ENCODE data around the gene CSTPP1. TPM values are rescaled to one million over a fixed set of nuclear protein-coding genes. Genes with fewer than 3 reads are reported as not detected.

CSTPP1 gene
- total RNA-seq, 2 experiments from 2014 or later, result 14.5 to 18.2 TPM

DNA sequence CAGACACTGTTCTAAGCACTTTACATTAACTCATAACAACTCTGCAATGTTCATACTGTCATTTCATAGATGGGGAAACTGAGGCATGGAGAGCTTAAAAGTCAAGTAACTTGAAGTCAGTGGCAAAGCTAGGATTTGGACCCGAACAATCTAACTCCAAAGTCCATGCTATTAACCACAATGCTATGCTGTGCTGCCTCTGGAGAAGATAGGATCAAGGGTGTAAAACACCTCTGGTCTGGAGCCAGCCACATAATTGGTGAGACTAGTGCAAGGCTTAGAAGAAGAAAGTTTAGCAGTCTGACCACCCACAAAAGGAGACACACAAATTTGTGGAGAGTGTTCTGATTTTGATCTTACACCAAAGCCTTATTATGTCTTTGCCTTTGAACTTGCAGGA lies 196.4 kb downstream of the CSTPP1 start:
- Mint-ChIP-seq H3K4me1 (peaks cover 3% of the 10 kb centered on the region), H3K27me3 (no peaks in the 10 kb centered on the region), H3K36me3 (no peaks in the 10 kb centered on the region), H3K4me3 (no peak overlapping the region), H3K27ac (no peak overlapping the region), H3K9me3 (ENCODE audit: low read depth) (no peaks in the 10 kb centered on the region)
- no peak for ATAC-seq
- no peak for DNase-seq
- CTCF ChIA-PET, result interaction anchor here (0.9 to 1.1 kb wide), 2 partner anchors 20 to 52 kb away, joined by 3 read pairs; no protein-coding TSS in a partner anchor

DNA sequence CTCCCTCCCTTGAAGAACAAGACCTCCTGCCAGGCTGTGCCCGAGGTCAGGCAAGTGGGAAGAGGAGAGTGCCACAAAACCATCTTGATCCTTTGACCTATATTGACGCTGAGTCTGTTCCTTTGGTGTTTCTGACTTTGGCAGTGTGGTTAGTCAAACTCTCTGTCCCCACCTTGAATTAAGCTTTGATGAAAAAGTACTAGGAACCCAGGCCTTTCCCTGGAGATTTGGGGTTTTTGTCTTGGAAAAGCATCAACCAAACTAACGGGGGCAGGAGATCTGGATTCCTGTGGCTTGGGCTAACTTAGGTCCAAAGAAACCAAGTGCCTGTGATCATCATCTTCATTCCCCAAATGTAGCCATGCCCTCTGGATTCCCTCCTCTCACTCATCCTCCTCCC lies 199.8 kb downstream of the CSTPP1 start:
- ATAC-seq, result no peak
- Mint-ChIP-seq H3K36me3 (peaks cover 3% of the 10 kb centered on the region), H3K27ac (no peak overlapping the region), H3K4me3 (no peak overlapping the region), H3K9me3 (ENCODE audit: low read depth) (no peaks in the 10 kb centered on the region), H3K27me3 (no peaks in the 10 kb centered on the region), H3K4me1 (peaks cover 3% of the 10 kb centered on the region)
- CTCF ChIA-PET, result no interaction called here
- no peak for DNase-seq

DNA sequence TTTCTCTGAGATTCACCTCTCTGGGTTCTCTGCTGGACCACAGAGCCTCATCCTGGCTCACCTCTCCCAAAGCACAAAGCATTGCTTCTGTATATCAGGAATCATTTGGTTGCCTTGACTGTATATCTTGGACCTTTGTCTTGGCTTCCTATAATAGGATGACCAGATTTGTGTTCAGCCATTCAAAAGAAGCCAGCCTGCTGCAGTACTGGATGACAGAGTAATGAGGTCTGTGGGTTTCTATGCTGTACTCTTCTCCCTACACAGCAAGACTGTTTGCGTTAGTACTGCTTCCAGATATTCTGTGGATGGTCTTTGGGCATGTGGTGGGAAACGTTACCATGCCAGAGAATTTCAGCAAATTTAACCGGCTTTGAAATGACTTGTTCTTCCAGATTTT lies 200.4 kb downstream of the CSTPP1 start:
- ATAC-seq (no peak), DNase-seq (no peak)
- CTCF ChIA-PET, result no interaction called here
- H3K36me3 Mint-ChIP-seq, result peaks cover 3% of the 10 kb centered on the region
- H3K27me3 Mint-ChIP-seq, result no peaks in the 10 kb centered on the region
- no peaks in the 10 kb centered on the region for H3K9me3 Mint-ChIP-seq (ENCODE audit: low read depth)
- peaks cover 2% of the 10 kb centered on the region for H3K4me1 Mint-ChIP-seq
- H3K4me3 Mint-ChIP-seq, result no peak overlapping the region
- no peak overlapping the region for H3K27ac Mint-ChIP-seq

DNA sequence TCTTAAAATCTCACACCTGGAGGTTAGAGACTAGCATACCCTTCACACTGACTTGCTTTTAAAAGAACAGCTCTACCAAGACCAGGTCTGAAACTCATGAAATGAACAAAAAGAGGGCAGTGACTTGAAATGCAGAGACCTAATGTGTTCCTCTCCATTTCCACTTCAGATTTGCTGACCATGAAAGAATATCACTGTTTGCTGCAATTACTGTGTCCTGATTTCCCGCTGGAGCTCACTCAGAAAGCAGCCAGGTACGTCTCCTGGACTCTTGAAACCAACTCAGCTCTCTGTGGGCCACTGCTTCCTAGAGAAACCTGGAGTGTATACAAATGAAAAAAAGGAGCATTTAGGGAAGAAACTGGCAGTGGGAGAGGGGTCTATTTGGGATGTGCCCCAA lies 200.9 kb downstream of the CSTPP1 start:
- H3K4me3 Mint-ChIP-seq, result no peak overlapping the region
- DNase-seq, result no peak
- H3K4me1 Mint-ChIP-seq, result peaks cover 2% of the 10 kb centered on the region
- H3K36me3 Mint-ChIP-seq, result peaks cover 3% of the 10 kb centered on the region
- no peaks in the 10 kb centered on the region for H3K27me3 Mint-ChIP-seq
- H3K9me3 Mint-ChIP-seq (ENCODE audit: low read depth), result no peaks in the 10 kb centered on the region
- CTCF ChIA-PET, result no interaction called here
- no peak overlapping the region for H3K27ac Mint-ChIP-seq
- no peak for ATAC-seq

DNA sequence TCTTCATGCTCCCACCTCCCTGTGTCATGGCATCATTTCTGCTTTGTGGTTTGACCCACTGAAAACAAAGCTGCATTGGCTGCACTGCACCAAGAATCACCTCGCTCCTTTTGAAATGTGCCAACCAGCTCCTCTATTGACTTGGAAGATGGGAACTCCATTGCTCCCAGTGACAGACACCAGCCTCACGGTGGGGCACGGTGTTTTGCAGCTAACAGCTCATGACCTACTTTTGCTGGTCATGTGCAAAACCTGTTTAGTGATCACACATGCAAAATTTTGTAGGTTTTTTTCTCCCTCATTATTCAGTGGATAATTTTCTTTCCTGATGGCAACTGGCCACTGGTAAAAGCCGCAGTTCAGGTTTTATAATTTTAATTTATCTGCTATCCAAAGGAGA lies 203.3 kb downstream of the CSTPP1 start:
- CTCF ChIA-PET, result interaction anchor here (1.1 to 1.2 kb wide), 2 partner anchors 11 to 13 kb away, joined by 3 to 6 read pairs; no protein-coding TSS in a partner anchor
- Mint-ChIP-seq H3K4me1 (peaks cover 2% of the 10 kb centered on the region), H3K9me3 (ENCODE audit: low read depth) (no peaks in the 10 kb centered on the region), H3K27me3 (no peaks in the 10 kb centered on the region), H3K36me3 (peaks cover 3% of the 10 kb centered on the region), H3K4me3 (no peak overlapping the region), H3K27ac (no peak overlapping the region)
- ATAC-seq, result no peak
- DNase-seq, result no peak

DNA sequence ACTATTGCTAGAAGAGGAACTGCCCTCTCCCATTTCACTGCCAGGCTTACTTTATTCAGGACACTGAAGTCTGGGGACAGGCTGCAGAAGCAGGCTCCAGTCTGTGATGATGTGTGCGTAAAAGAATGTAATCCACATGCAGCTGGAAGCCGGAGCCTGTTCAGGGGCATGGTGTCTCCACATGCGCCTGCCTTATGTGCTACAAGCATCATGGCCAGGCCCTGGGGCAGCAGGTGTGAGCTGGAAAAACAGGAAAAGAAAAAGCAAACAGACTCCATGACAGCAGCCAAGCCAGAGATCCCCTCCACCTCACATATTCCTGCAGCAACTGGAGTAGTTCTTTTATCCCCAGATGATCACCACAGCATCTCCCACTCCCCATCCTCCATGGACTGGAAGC lies 206.8 kb downstream of the CSTPP1 start:
- Mint-ChIP-seq H3K4me3 (no peak overlapping the region), H3K36me3 (peaks cover 3% of the 10 kb centered on the region), H3K9me3 (ENCODE audit: low read depth) (no peaks in the 10 kb centered on the region), H3K27ac (no peak overlapping the region), H3K27me3 (no peaks in the 10 kb centered on the region), H3K4me1 (peaks cover 2% of the 10 kb centered on the region)
- ATAC-seq (no peak), DNase-seq (no peak)
- CTCF ChIA-PET, result interaction anchor here (1.6 kb wide), 1 partner anchor 10 kb away, joined by 6 read pairs; no protein-coding TSS in a partner anchor

DNA sequence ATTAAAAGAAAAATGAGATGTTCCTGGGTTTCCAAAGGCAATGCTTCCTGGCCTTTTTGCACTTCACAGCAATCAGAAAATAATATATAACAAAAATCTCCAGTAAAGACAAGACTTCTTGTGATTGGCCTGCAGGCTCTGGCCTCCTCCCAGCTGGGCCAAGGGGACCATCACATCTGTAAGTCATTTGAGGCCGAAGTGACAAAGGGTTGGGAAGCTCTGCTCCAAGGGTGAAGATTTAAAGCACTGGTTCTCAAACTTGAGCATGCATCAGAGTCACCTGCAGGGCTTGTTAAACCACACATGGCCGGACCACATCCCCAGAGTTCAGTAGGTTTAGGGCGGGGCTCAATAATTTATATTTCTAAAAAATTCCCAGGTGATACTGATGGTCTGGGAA lies 208.0 kb downstream of the CSTPP1 start:
- CTCF ChIA-PET, result interaction anchor here (1.3 kb wide), 1 partner anchor 8 kb away, joined by 5 read pairs; no protein-coding TSS in a partner anchor
- no peaks in the 10 kb centered on the region for H3K36me3 Mint-ChIP-seq
- no peaks in the 10 kb centered on the region for H3K4me1 Mint-ChIP-seq
- H3K27me3 Mint-ChIP-seq, result no peaks in the 10 kb centered on the region
- H3K9me3 Mint-ChIP-seq (ENCODE audit: low read depth), result no peaks in the 10 kb centered on the region
- DNase-seq, result no peak
- no peak overlapping the region for H3K27ac Mint-ChIP-seq
- no peak overlapping the region for H3K4me3 Mint-ChIP-seq
- no peak for ATAC-seq

DNA sequence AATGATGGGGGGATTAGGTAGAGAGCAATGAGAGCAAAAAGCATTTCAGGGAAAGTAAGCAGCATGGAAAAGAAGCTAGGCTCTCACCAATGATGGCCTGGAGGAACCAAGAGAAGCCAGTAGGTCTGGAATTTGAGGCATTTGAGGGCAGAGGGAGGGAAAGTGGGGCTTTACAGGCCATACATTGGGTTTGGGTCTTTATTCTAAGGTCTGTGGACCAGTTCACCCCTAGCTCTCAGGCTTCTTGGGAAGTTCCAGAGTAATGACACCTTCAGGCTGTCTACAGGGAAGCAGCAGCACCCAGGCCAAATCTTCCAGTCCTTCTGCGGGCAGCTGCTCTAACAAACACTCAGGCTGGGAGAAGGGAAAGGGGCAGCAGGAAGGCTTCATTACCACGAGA lies 210.7 kb downstream of the CSTPP1 start:
- H3K27me3 Mint-ChIP-seq, result no peaks in the 10 kb centered on the region
- H3K27ac Mint-ChIP-seq, result no peak overlapping the region
- DNase-seq, result no peak
- ATAC-seq, result no peak
- CTCF ChIA-PET, result interaction anchor here (1.0 to 1.8 kb wide), 3 partner anchors 9 to 227 kb away, joined by 3 to 4 read pairs (median 4); no protein-coding TSS in a partner anchor
- H3K4me3 Mint-ChIP-seq, result no peak overlapping the region
- no peaks in the 10 kb centered on the region for H3K4me1 Mint-ChIP-seq
- no peaks in the 10 kb centered on the region for H3K36me3 Mint-ChIP-seq
- no peaks in the 10 kb centered on the region for H3K9me3 Mint-ChIP-seq (ENCODE audit: low read depth)

DNA sequence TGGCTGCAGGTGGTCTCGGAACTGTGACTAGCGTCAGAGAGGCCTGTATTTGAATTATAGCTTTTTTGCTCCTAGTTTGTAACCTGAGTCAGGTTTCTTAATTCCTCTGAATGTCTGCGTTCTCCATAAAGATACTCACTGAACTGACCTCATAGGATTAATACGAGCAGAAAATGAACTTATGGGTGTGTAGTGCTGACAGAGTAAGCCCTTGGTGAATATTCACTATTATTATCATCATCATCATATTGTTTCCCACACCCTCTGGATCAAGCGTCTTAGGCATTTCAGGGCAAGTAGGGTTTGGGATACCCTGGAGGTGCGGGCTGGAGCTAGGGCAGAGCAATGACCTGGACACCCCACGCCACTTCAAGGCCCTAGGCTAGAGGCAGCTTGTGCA lies 211.1 kb downstream of the CSTPP1 start:
- CTCF ChIA-PET, result interaction anchor here (1.2 to 1.8 kb wide), 2 partner anchors 15 to 228 kb away, joined by 4 read pairs; no protein-coding TSS in a partner anchor
- no peaks in the 10 kb centered on the region for H3K4me1 Mint-ChIP-seq
- H3K27ac Mint-ChIP-seq, result no peak overlapping the region
- H3K36me3 Mint-ChIP-seq, result no peaks in the 10 kb centered on the region
- H3K9me3 Mint-ChIP-seq (ENCODE audit: low read depth), result no peaks in the 10 kb centered on the region
- no peak overlapping the region for H3K4me3 Mint-ChIP-seq
- H3K27me3 Mint-ChIP-seq, result no peaks in the 10 kb centered on the region
- ATAC-seq (no peak), DNase-seq (no peak)

DNA sequence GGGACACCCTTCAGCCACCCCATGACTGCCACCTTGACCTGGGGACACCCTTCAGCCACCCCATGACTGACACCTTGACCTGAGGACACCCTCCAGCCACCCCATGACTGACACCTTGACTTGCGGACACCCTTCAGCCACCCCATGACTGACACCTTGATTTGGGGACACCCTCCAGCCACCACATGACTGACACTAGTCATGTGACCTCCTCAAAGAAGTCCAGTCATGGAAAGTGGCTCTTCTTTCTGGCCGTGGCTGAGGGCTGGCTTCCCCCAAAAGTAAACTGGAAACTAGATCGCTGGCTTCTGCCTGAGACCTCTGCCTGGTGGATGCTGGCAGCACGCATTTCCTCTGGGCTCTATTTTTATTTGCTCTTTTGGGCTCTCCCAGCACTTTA lies 211.7 kb downstream of the CSTPP1 start:
- CTCF ChIA-PET, result no interaction called here
- Mint-ChIP-seq H3K4me1 (peaks cover 4% of the 10 kb centered on the region), H3K36me3 (no peaks in the 10 kb centered on the region), H3K27me3 (no peaks in the 10 kb centered on the region), H3K27ac (no peak overlapping the region), H3K4me3 (no peak overlapping the region), H3K9me3 (ENCODE audit: low read depth) (no peaks in the 10 kb centered on the region)
- DNase-seq (no peak), ATAC-seq (no peak)

DNA sequence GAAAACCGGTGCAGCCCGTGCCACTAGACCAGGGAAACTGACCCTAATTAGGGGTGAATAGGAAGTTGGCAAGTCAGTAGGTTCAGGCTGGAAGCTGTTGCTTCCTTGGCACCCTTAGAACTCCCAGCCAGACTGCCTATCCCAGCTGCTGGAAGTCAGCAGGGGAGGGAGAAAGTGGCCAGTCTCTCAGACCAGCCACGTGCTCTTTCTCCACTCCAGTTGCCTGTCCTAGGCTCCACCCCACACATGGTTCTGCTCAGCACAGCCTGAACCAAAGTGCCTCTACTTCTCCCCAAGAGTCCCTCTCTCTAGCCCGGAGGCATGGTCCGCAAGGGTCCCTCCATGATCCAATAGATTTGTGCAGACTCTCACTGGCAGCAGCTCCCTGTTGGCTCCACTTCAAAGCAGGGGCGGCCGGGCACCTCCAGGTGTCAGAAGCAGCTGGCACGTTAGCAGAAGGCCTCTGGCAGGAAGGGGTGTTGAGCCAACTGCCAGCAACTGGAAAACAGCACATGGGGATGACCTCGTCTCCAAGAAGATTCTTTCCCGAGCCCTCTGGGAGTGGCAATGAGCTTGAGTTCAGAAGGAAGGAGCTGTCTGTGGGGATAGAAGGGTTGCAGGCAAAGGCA lies 212.5 kb downstream of the CSTPP1 start:
- CTCF ChIA-PET, result interaction anchor here (1.1 to 1.5 kb wide), 2 partner anchors 121 to 232 kb away, joined by 3 to 5 read pairs; no protein-coding TSS in a partner anchor
- DNase-seq, result no peak
- H3K27ac Mint-ChIP-seq, result no peak overlapping the region
- H3K27me3 Mint-ChIP-seq, result no peaks in the 10 kb centered on the region
- H3K36me3 Mint-ChIP-seq, result no peaks in the 10 kb centered on the region
- ATAC-seq, result no peak
- H3K4me1 Mint-ChIP-seq, result peaks cover 11% of the 10 kb centered on the region
- H3K4me3 Mint-ChIP-seq, result no peak overlapping the region
- H3K9me3 Mint-ChIP-seq (ENCODE audit: low read depth), result no peaks in the 10 kb centered on the region

DNA sequence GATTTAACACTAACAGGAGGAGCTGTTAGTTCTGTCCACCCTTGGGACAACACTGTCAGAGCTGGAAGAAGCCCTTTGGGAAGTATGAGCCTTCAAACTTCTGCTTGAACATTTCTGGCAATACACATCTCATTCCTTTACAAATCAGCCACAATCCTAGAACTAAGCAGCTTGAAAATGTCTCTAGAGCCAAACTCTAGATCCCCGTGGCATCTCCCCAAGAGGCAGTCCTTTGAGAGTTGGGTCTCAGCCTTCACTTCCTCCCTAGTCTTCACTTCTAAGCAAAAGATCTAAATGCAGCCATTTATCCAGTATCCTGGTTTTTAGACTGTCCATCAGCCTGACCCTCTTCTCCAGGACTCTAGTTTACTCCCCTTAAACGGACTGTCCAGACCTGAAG lies 213.2 kb downstream of the CSTPP1 start:
- no peak for ATAC-seq
- no peak for DNase-seq
- H3K9me3 Mint-ChIP-seq (ENCODE audit: low read depth), result no peaks in the 10 kb centered on the region
- H3K27me3 Mint-ChIP-seq, result no peaks in the 10 kb centered on the region
- H3K4me1 Mint-ChIP-seq, result peaks cover 19% of the 10 kb centered on the region
- no peaks in the 10 kb centered on the region for H3K36me3 Mint-ChIP-seq
- H3K4me3 Mint-ChIP-seq, result no peak overlapping the region
- no peak overlapping the region for H3K27ac Mint-ChIP-seq
- CTCF ChIA-PET, result interaction anchor here (0.6 to 1.5 kb wide), 3 partner anchors 74 to 233 kb away, joined by 3 to 5 read pairs (median 4); no protein-coding TSS in a partner anchor

DNA sequence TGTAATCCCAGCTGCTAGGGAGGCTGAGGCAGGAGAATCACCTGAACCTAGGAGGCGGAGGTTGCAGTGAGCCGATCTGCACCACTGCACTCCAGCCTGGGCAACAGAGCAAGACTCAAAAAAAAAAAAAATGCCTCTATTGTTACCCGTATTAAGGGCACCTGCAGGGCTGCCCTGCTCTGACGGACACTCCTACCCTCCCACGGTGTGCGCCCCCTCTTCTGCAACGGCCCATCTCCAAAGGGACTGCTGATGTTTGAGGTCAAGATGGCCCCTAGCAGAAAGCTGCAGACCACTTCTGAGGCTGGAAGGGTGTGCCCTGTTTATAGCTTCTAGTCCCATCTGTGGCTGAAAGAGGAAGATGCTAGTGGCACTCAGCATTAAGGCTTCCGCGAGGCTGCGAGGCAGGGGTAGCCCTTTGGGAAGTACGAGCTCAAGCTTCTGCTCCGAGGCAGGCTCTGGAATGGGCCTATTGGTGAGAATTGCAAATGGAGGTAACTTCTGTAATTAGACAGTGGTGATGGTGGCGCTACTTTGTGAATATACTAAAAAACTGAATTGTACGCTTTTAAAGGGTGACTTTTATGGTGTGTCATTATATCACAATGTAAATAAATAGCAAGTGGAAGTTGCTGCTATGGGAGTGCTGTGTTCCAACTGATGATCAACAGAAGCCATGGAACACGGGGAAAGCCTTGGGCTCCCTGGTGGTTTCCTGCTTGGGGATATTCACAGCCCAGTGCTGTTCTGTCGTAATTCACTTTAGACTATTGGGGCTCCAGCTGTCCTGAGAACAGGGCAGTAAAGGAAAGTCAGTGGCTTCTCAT lies 215.8 kb downstream of the CSTPP1 start:
- no peak overlapping the region for H3K4me3 Mint-ChIP-seq
- H3K4me1 Mint-ChIP-seq, result peaks cover 32% of the 10 kb centered on the region
- no peak for ATAC-seq
- CTCF ChIA-PET, result interaction anchor here (0.8 to 5.7 kb wide), 31 partner anchors 8 to 491 kb away, joined by 3 to 32 read pairs (median 5); partner anchors contain the start of genes ACP2, CKAP5, CSTPP1 and LRP4
- no peaks in the 10 kb centered on the region for H3K9me3 Mint-ChIP-seq (ENCODE audit: low read depth)
- H3K27me3 Mint-ChIP-seq, result no peaks in the 10 kb centered on the region
- H3K27ac Mint-ChIP-seq, result no peak overlapping the region
- no peak for DNase-seq
- no peaks in the 10 kb centered on the region for H3K36me3 Mint-ChIP-seq

Measured in activated CD8-positive, alpha-beta memory T cell treated with anti-CD3 and anti-CD28 coated beads, Interleukin-2, amount 10 ng/mL, durations not matched to agents 7 days and 5 days (primary cell).